Body of pancreas (tissue), 4 donors: ENCODE results near the gene DOP1B. TPM values are rescaled to one million over a fixed set of nuclear protein-coding genes. Genes with fewer than 3 reads are reported as not detected.
"Not testable (repeated sequence)": the region's sequence is repeated elsewhere in the genome, so short reads cannot be mapped to it uniquely, and the experiment has no call there.

Source experiments
- ATAC-seq: fragments of 150-250 bp; one replicate; pipeline ENCODE4 v1.9.1; 2016
- DNase-seq, 4 donors: peaks; one replicate each; pipeline ENCODE4 v3.0.0-alpha.2; 2019
- H3K27ac ChIP-seq, 4 donors: fragments of 200-600 bp; sonication (generic); 1 replicate in 3 of 4; 2 replicates in 1 of 4; pipeline versions ENCODE4 v1.5.1 to v1.6.1; 2016 to 2019; ENCODE audit warnings: mild to moderate bottlenecking in 1 of 4, mixed read lengths in 1 of 4, moderate library complexity in 1 of 4
- H3K27me3 ChIP-seq, 2 donors: fragments of 200-600 bp; sonication (generic); one replicate each; pipeline ENCODE4 v1.6.0; 2016; ENCODE audit warnings: mild to moderate bottlenecking in 1 of 2
- H3K36me3 ChIP-seq, 2 donors: fragments of 200-600 bp; sonication (generic); replicated peaks in 1 of 2; 2 replicates each; pipeline ENCODE4 v1.5.1; 2016; ENCODE audit warnings: low read depth in 2 of 2; ENCODE audit not compliant: insufficient read depth in 1 of 2
- H3K4me1 ChIP-seq: fragments of 200-600 bp; sonication (generic); one replicate; pipeline ENCODE4 v1.6.0; 2016
- H3K4me3 ChIP-seq, 2 donors: fragments of 200-600 bp; sonication (generic); 1 replicate in 1 of 2; 2 replicates in 1 of 2; pipeline ENCODE4 v1.5.1; 2016 to 2019
- H3K9me3 ChIP-seq, 3 donors: fragments of 200-600 bp; sonication (generic); 1 replicate in 2 of 3; 2 replicates in 1 of 3; pipeline ENCODE4 v1.5.1; 2016
- POLR2A ChIP-seq, 3 donors: fragments of 450-650 bp; IDR thresholded peaks; one replicate each; pipeline ENCODE4 v1.6.1; 2016; ENCODE audit warnings: antibody characterized with exemption in 3 of 3, mild to moderate bottlenecking in 2 of 3
- WGBS, 2 donors: methylation state at CpG; one replicate each; pipeline ENCODE4 v1.1.5; 2017; 5-methylcytosine and 5-hydroxymethylcytosine counted together
- intact Hi-C: fragments of 100-400 bp; cut with DNase I; formaldehyde crosslinking; loops from one replicate; pipeline ENCODE4 v1.15.1; 2023
- total RNA-seq, 2 donors: library from RNA; depleted of rRNA; stranded (reverse); fragments of >200 nt; gene quantifications; one replicate each; pipeline ENCODE4 v1.1.0, GENCODE V29; 2016
- TF ChIP-seq, protein P1 (sequence below), 7 experiments: fragments of 450-650 bp in 4 of 7; fragments of 200-600 bp in 3 of 7; sonication (generic) in 3 of 7; IDR thresholded peaks; one replicate each; pipeline ENCODE4 v1.5.1; 2016 to 2019; ENCODE audit warnings: antibody characterized with exemption in 7 of 7

DOP1B gene
- total RNA-seq, 2 donors from 2014 or later, result 4.6 to 15.3 TPM

- DNase-seq, result no peak
- WGBS, 2 donors, result 82 to 84% methylated on average over 10 of the region's 10 CpGs
Measured at GRCh38 chr21:36127250-36127904, 29.2 kb upstream of the DOP1B start.

GRCh38 chr21:36127977-36128376 is 28.6 kb upstream of the DOP1B start:
- DNase-seq, result no peak
- 76 to 81% methylated on average over 5 of the region's 5 CpGs for WGBS, 2 donors
- TF ChIP-seq, protein P1, sequence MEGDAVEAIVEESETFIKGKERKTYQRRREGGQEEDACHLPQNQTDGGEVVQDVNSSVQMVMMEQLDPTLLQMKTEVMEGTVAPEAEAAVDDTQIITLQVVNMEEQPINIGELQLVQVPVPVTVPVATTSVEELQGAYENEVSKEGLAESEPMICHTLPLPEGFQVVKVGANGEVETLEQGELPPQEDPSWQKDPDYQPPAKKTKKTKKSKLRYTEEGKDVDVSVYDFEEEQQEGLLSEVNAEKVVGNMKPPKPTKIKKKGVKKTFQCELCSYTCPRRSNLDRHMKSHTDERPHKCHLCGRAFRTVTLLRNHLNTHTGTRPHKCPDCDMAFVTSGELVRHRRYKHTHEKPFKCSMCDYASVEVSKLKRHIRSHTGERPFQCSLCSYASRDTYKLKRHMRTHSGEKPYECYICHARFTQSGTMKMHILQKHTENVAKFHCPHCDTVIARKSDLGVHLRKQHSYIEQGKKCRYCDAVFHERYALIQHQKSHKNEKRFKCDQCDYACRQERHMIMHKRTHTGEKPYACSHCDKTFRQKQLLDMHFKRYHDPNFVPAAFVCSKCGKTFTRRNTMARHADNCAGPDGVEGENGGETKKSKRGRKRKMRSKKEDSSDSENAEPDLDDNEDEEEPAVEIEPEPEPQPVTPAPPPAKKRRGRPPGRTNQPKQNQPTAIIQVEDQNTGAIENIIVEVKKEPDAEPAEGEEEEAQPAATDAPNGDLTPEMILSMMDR (IDR thresholded peaks at IDR 0.05), result no peak
- TF ChIP-seq POLR2A (IDR thresholded peaks at IDR 0.05), result no peak
- Histone ChIP-seq H3K4me3 (no peak overlapping the region), H3K27me3 (no peaks in the 10 kb centered on the region), H3K9me3 (no peaks in the 10 kb centered on the region), H3K4me1 (no peaks in the 10 kb centered on the region), H3K27ac (no peak overlapping the region), H3K36me3 (no peaks in the 10 kb centered on the region)
- intact Hi-C loops, result no loop called here
- ATAC-seq, result no peak

More at GRCh38 chr21:36127250-36127904, 29.2 kb upstream of the DOP1B start:
- Histone ChIP-seq H3K9me3 (no peaks in the 10 kb centered on the region), H3K36me3 (no peaks in the 10 kb centered on the region), H3K4me3 (no peak overlapping the region), H3K27ac (no peak overlapping the region), H3K27me3 (no peaks in the 10 kb centered on the region), H3K4me1 (no peaks in the 10 kb centered on the region)
- ATAC-seq, result no peak
- no peak for TF ChIP-seq POLR2A (IDR thresholded peaks at IDR 0.05)
- TF ChIP-seq, protein P1 (IDR thresholded peaks at IDR 0.05), result no peak
- intact Hi-C loops, result no loop called here

DNA sequence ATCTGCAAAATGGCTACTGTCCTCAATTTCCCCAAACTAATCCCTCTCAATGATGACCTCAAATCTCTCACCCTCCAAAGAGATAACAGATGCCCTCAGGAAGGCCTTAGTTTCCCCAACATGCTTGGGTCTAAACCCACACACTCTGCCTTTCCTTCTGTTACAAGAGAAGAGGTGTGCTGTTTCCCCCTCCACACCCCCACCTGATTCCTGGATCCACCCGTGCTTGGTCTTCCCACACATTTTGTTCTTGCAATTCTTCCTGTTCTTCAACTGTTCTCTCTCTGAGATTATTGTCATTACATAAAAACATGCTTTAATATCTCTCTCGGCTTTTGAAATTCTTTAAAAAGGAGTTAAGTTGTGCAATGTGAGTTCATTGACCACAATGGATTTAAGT is 27.4 kb upstream of the DOP1B start:
- intact Hi-C loops, result no loop called here
- H3K36me3 ChIP-seq, result no peaks in the 10 kb centered on the region
- H3K27me3 ChIP-seq, result peaks cover 0 to 3% of the 10 kb centered on the region in 2 donors
- TF ChIP-seq, protein P1 (IDR thresholded peaks at IDR 0.05), result no peak
- TF ChIP-seq POLR2A (IDR thresholded peaks at IDR 0.05), result no peak
- ATAC-seq (no peak), DNase-seq (no peak)
- 59 to 77% methylated on average over 2 of the region's 2 CpGs for WGBS, 2 donors
- H3K27ac ChIP-seq, result no peak overlapping the region
- H3K4me1 ChIP-seq, result peaks cover under 1% of the 10 kb centered on the region
- H3K4me3 ChIP-seq, result no peak overlapping the region
- H3K9me3 ChIP-seq, result no peaks in the 10 kb centered on the region

DNA sequence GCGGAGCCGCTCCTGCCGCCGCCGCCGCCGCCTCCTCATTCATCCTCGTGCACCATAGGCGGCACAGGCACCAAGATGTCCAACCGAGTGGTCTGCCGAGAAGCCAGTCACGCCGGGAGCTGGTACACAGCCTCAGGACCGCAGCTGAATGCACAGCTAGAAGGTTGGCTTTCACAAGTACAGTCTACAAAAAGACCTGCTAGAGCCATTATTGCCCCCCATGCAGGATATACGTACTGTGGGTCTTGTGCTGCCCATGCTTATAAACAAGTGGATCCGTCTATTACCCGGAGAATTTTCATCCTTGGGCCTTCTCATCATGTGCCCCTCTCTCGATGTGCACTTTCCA is 26.2 kb upstream of the DOP1B start:
- intact Hi-C loops, H3K27ac ChIP-seq: not testable (repeated sequence)
- WGBS, 2 donors, result 26 to 68% methylated on average over 6 to 9 of the region's 18 CpGs

GRCh38 chr21:36130839-36131238 is 25.8 kb upstream of the DOP1B start:
- H3K36me3 ChIP-seq, H3K9me3 ChIP-seq, H3K27me3 ChIP-seq, DNase-seq, H3K4me3 ChIP-seq, intact Hi-C loops, H3K27ac ChIP-seq, ATAC-seq: not testable (repeated sequence)
- 85 to 92% methylated on average over 5 of the region's 5 CpGs for WGBS, 2 donors
- peaks cover 17% of the 10 kb centered on the region for H3K4me1 ChIP-seq

More for the DNA sequence above, 26.2 kb upstream of the DOP1B start:
- H3K36me3 ChIP-seq, H3K9me3 ChIP-seq, DNase-seq, ATAC-seq, H3K27me3 ChIP-seq, H3K4me3 ChIP-seq: not testable (repeated sequence)
- peaks cover 12% of the 10 kb centered on the region for H3K4me1 ChIP-seq

DNA sequence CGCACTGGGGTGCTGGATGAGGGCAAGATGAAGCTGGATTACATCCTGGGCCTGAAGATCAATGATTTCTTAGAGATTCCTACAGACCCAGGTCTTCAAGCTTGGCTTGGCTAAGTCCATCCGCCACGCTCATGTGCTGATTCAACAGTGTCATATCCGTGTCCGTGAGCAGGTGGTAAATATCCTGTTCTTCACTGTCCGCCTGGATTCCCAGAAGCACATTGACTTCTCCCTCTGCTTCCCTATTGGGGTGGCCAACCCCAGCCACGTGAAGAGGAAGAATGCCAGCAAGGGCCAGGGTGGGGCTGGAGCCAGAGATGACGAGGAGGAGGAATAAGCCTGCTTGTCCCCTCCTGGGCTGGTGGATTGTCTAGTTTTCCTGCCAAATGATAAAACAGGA is 23.9 kb upstream of the DOP1B start:
- TF ChIP-seq, protein P1 (IDR thresholded peaks at IDR 0.05), result no peak
- TF ChIP-seq POLR2A (IDR thresholded peaks at IDR 0.05), result no peak
- no peaks in the 10 kb centered on the region for H3K9me3 ChIP-seq
- H3K27ac ChIP-seq, result no peak overlapping the region
- peaks cover 0 to 3% of the 10 kb centered on the region in 2 donors for H3K27me3 ChIP-seq
- H3K4me1 ChIP-seq, result peaks cover 23% of the 10 kb centered on the region
- no peak overlapping the region for H3K4me3 ChIP-seq
- H3K36me3 ChIP-seq, result no peaks in the 10 kb centered on the region
- DNase-seq, result no peak
- WGBS, 2 donors, result 81 to 95% methylated on average over 8 of the region's 8 CpGs
- intact Hi-C loops, result no loop called here
- no peak for ATAC-seq
